Left forelimb (tissue), 1 donor: ENCODE measurements around the gene VTI1A.

ENCODE experiments used
- DNase-seq: peaks from one replicate; pipeline ENCODE4 v3.0.0-alpha.2; 2018; ENCODE audit warnings: low spot score

VTI1A gene

GRCh38 chr10:112546474-112546873 lies 99.5 kb downstream of the VTI1A start:
- DNase-seq = no peak

GRCh38 chr10:112548535-112549276 lies 101.7 kb downstream of the VTI1A start:
- no peak for DNase-seq

DNA sequence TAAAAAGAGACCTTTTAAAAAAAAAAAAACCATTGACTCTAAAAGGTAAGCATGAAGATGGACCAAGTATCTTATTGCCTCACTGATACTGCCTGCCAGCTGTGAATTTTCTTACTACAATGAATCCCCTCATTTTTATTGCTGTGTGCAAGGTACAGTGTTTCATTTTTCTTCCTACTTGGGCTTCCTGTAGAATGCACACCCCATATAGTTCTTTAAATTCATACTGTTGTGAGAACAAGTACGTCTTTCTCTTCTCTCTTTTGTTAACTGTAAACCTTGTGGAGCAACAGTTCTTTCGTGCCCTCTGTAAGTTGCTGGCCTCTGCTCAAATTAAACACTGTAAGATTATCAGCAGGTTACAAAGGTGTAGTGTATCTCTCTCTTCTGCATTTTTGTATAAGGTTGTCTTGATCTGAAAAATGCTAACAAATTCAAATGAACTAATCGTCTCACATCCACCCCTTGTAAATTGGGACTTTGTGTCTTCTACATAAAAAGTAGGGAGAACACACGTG lies 105.6 kb downstream of the VTI1A start:
- DNase-seq = no peak

- DNase-seq = no peak
These were observed 106.3 kb downstream of the VTI1A start for GRCh38 chr10:112553315-112553714.

DNA sequence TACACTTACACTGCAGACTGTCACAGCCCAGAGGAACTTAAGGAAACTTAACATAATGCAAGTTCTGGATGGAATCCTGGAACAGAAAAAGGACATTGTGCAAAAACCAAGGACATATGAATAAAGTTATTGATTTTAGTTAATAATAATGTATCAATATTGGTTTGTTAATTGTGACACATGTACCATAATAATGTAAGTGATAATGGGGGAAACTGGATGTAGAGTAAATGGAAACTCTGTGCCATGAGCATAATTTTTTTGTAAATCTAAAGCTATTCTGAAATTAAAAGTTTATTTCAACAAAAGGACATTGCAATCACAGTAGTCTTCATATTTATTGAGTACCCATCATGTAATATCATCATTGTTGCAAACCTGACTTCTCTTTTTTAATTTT lies 107.2 kb downstream of the VTI1A start:
- no peak for DNase-seq

DNA sequence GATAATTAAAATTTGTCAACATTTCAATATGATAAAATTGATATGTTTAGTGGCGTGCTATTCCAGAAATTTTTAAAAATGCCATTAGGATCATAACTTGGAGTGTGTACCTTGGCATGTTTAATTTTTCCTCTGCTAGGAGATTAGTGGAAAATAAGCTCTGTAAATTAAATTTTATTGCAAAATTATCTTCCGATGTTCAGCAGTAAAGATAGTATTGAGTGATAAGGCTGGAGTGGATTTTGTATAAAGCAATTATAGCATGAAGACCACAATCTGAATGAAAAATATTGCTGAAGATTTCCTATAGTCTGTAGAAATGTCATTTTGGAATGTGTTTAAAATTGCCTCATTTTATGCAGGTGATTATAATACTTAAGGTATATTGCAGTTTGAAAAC lies 110.2 kb downstream of the VTI1A start:
- DNase-seq = no peak

- DNase-seq = no peak
These were observed 111.6 kb downstream of the VTI1A start for GRCh38 chr10:112558476-112559142.

GRCh38 chr10:112559349-112559748 lies 112.3 kb downstream of the VTI1A start:
- DNase-seq = no peak

- no peak for DNase-seq
These were observed 115.1 kb downstream of the VTI1A start for GRCh38 chr10:112562122-112562521.

DNA sequence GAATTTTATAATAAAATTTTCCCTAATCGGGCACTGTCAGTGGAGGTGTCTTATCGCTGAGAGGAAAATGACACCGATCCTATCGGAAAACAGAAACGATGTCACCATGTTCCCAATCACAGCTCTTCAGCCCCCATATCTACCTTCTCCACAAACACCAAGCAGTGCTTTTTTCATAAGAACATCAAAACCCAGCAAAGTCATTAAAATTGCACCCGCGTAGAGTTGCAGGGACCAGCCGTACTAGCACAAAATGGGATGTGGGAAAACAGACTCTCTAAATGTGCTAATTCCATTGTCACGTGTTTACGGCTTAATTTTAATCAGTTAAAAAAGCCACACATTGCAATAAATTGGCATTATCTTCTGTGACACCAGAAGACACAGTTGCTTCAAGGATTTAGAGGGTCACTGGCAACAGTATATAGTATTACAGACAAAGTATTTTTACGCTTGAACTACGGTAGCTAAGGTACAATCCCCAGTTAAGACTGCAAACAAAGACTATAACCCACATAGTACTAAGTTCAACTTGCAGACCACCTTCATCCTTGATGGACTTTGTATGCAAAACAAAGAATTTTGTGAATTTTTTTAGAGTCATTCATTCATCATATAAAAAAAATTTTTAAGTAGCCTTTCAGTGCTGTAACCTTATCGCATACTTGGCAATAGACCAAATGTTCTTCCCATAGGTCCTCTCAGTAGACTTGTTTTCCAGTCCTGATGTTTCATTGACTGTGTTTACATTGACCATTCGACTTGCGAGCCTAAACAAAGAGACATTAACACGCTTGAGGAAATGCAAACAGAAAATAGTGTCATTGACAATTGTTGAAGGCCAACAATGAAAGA lies 116.0 kb downstream of the VTI1A start:
- DNase-seq = no peak

DNA sequence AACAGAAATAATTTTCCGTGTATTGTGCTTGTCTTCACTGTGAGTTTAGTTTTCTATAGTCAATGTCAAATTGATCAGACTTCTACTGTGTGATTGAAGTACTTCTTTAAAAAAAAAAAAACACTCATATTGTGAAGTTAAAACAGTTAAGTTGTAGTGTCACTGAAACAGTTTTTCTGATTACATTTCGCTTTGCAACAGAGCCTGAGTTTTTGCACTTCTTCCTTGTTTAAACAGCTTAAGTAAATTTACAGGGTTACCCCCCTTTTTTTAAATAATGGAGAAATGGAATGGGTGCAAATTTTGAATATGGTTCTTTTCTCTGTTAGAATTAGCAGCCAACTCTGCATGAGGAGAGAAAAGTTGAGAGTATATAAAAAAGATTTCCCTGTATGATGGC lies 117.3 kb downstream of the VTI1A start:
- no peak for DNase-seq

GRCh38 chr10:112565434-112566053 lies 118.5 kb downstream of the VTI1A start:
- DNase-seq = no peak

- DNase-seq = no peak
These were observed 123.6 kb downstream of the VTI1A start for GRCh38 chr10:112570585-112570984.

DNA sequence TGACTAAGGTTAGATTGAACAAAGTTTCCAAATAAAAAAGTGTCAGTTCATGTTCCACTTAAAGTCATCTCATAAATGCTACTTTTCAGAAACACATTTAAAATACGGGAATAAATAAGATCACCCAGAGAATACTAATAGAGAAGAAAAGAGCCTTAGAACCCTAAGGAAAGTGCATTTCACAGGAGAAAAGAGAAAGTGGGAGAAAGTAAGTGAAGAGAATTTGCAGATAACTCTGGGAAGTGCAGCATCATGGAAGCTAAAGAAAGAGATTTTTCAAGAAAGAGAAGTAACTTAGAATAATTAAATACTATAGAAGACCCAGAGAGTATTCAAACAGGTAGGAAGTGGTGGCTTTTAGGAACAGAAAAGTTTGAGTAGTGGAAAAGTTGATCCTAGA lies 132.6 kb downstream of the VTI1A start:
- DNase-seq = no peak

- DNase-seq = no peak
These were observed 133.3 kb downstream of the VTI1A start for GRCh38 chr10:112580267-112580666.

- no peak for DNase-seq
These were observed 134.9 kb downstream of the VTI1A start for GRCh38 chr10:112581921-112582320.

DNA sequence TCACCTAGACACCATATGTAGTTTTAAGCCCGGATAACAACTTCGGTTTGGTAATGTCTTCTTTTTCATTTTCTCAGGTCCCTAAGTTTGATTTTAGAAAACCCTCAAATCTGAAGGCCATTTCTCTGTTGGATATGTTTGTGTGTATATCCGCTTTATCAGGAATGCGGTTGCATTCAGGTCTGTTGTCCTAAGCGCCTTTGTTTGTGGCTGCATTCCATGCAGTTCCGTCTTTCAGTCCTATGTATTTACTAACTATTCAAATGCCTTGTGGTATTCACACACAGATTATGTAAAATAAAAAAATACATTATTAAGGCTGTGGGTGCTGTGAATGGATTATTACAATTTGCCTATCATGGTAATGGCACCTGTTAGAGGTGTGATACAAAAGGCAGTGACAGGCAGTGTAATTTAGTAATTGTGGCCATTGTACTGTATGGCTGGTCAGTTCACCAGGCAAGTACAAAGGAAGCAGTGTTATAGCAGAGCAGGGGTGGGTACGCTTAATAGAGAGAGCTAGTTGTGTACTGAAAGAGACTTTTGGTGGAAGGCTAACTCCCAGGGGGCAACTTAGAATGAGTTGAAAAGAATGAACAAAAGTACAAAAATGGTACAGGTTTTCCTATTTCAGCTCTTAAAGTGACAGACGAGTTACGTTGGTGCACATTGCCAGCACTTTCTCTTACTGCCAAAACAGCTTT lies 136.4 kb downstream of the VTI1A start:
- no peak for DNase-seq

- DNase-seq = no peak
These were observed 137.3 kb downstream of the VTI1A start for GRCh38 chr10:112584276-112584675.

DNA sequence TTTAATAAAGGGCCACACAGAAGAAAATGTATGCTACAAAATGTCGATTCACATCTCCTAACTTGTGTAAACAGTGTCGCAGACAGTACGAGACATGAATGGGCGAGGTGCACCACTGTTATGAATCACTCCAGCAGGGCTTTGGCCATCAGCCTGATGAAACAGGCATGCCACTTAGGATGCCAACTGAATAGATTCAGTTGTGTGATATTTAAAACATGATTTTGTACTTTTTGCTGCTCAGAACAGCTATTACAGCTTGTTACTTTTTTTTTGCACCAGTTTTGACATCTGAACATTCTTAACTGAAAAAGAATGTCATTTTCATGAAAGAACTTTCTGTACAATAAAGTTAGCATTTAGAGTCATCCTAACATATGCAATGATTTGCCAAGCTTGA lies 138.1 kb downstream of the VTI1A start:
- DNase-seq = no peak

DNA sequence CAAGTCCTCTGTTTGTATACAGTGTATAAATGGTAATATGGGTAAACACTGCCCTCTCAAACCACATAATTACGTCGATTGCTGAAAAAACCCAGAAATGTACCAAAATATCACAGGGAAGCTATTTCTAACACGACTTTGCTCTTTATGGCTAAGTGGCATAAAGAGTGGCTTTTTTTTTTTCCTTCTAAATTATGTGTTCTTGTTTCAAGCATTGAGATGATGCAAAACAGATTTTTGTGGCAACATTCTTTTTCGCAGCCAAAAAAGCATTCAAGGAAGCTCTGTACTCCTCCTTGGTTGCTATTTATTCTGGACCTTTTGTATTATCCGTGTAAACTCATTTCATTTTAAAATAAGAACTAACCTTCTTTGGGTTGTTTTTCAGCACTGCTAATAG lies 138.9 kb downstream of the VTI1A start:
- no peak for DNase-seq

GRCh38 chr10:112587729-112588128 lies 140.7 kb downstream of the VTI1A start:
- DNase-seq = no peak
